Measurements from ENCODE around the gene GGT7.

- TF ChIP-seq CTCF (IDR thresholded peaks at IDR 0.05; ENCODE audit: insufficient read depth, low read depth, low read length) (no peak), EZH2 (IDR thresholded peaks at IDR 0.05; ENCODE audit: insufficient read depth, low read length) (no peak)
Measured at GRCh38 chr20:34871966-34872621, 562 bp downstream of the GGT7 start.
